ENCODE measurements around the gene NDST1. TPM values are rescaled to one million over a fixed set of nuclear protein-coding genes. Genes with fewer than 3 reads are reported as not detected.

The NDST1 gene
- total RNA-seq, 6 experiments from 2014 or later, result 38.1 to 97.5 (median 76.0) TPM

DNA sequence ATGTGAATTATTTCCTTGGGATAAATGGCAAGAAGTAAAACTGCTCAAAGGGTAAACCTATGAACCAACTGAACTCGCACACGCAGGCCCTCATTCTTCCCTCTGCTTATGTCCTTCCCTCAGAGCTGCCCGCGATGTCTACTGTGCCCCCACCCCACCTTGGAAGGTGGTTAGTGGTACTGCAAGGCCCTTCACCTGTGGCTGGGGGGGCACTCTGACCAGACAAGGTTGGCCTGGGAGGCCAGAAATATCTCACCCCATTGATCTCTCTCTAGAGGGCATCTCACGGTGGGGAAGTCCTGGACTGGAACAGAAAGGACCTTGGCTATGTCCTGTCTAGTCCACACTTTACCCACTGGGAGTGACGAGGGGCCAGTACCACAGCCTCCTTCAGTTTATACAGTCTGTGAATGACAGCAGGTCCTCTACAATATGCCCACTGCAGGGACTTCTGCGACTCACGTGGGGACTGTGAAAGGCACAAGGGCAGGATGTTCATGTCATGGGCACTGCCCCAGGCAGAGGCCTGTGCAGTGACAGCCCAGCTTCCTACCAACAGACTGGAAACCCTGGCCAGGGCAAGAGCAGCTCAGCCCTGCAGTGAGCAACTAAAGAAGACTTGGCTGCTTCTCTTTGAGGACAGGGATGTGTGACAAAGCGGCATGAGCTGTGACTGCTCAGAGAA is 75.8 kb downstream of the NDST1 start:
- no peak for DNase-seq
- H3K36me3 ChIP-seq, result no peaks in the 10 kb centered on the region
- peaks cover 0 to 23% (median 8%) of the 10 kb centered on the region in 4 donors for H3K4me1 ChIP-seq
- H3K27ac ChIP-seq, result no peak overlapping the region
- 74% methylated on average over 4 of the region's 9 CpGs for WGBS (ENCODE audit: insufficient coverage, low coverage, low lambda C conversion rate, missing lambda C conversion rate)
- H3K27me3 ChIP-seq, result no peaks in the 10 kb centered on the region
- TF ChIP-seq, protein P1, sequence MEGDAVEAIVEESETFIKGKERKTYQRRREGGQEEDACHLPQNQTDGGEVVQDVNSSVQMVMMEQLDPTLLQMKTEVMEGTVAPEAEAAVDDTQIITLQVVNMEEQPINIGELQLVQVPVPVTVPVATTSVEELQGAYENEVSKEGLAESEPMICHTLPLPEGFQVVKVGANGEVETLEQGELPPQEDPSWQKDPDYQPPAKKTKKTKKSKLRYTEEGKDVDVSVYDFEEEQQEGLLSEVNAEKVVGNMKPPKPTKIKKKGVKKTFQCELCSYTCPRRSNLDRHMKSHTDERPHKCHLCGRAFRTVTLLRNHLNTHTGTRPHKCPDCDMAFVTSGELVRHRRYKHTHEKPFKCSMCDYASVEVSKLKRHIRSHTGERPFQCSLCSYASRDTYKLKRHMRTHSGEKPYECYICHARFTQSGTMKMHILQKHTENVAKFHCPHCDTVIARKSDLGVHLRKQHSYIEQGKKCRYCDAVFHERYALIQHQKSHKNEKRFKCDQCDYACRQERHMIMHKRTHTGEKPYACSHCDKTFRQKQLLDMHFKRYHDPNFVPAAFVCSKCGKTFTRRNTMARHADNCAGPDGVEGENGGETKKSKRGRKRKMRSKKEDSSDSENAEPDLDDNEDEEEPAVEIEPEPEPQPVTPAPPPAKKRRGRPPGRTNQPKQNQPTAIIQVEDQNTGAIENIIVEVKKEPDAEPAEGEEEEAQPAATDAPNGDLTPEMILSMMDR (IDR thresholded peaks at IDR 0.05), result no peak
- TF ChIP-seq POLR2A (IDR thresholded peaks at IDR 0.05), result no peak
- H3K9me3 ChIP-seq, result no peaks in the 10 kb centered on the region
- ATAC-seq, result no peak
- no peak overlapping the region for H3K4me3 ChIP-seq
- intact Hi-C loops (cut with DNase I), result no loop called here

DNA sequence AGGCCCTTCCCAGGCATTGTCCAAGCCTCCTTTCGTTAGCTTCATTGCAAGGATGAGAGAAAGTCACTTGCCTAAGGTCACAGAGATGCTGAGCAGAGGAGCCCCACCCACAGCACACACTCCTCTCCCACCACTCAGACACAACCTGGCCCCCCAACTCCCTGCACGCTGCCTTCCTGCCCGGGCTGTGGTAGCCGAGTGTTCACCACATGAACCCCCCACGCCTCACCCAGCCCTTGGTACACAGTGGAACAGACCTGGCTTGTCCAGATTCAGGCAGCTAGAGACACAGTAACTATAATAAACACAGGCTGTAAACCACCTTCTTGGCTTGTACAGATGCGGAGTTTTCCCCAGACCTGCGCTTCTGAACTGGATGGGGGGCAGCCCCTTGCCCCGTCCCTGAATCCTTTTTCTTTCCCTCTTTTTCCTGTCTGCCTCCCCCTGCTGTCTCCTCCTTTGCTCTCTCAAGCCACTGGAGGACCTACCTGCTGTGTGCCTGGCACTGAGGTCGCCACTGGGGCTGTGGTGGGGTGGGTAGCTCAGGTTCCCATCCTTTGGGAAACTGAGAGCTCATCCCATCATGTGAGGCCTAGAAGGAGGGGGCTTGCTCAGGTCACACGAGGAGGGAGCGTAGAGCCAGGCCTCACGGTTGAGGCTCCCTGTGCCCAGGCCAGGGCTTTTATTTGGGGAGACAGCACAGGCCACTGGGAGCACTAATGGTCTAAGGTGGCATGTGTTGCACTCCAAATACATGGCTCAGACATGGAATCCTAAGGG is 76.8 kb downstream of the NDST1 start:
- TF ChIP-seq, protein P1 (IDR thresholded peaks at IDR 0.05), result no peak
- Histone ChIP-seq H3K36me3 (no peaks in the 10 kb centered on the region), H3K4me3 (no peak overlapping the region), H3K4me1 (peaks cover 0 to 33% (median 12%) of the 10 kb centered on the region in 4 donors), H3K9me3 (no peaks in the 10 kb centered on the region), H3K27ac (no peak overlapping the region), H3K27me3 (no peaks in the 10 kb centered on the region)
- 86% methylated on average over 4 of the region's 12 CpGs for WGBS (ENCODE audit: insufficient coverage, low coverage, low lambda C conversion rate, missing lambda C conversion rate)
- intact Hi-C loops (cut with DNase I), result no loop called here
- DNase-seq (no peak), ATAC-seq (no peak)

GRCh38 chr5:150585781-150586341 is 77.9 kb downstream of the NDST1 start:
- no peaks in the 10 kb centered on the region for H3K36me3 ChIP-seq
- peak overlapping the region in 1 of 3 donors; percentile 23 for H3K27ac ChIP-seq
- no peak for TF ChIP-seq POLR2A (IDR thresholded peaks at IDR 0.05)
- TF ChIP-seq, protein P1 (IDR thresholded peaks at IDR 0.05), result no peak
- ATAC-seq, result peak; percentile 5 to 64 (median 50)
- peak overlapping the region in 1 of 3 donors; percentile 16 for H3K4me3 ChIP-seq
- H3K27me3 ChIP-seq, result no peaks in the 10 kb centered on the region
- H3K9me3 ChIP-seq, result no peaks in the 10 kb centered on the region
- no CpG with 5 or more reads among the region's 9 CpGs for whole genome bisulfite sequencing (ENCODE audit: insufficient coverage, low coverage, low lambda C conversion rate, missing lambda C conversion rate)
- peak in 2 of 3 donors; percentile 63 to 68 for DNase-seq
- intact Hi-C loops (cut with DNase I), result no loop called here
- peaks cover 0 to 36% (median 22%) of the 10 kb centered on the region in 4 donors for H3K4me1 ChIP-seq

- no peak overlapping the region for H3K27ac ChIP-seq
- H3K9me3 ChIP-seq, result no peaks in the 10 kb centered on the region
- H3K27me3 ChIP-seq, result no peaks in the 10 kb centered on the region
- H3K4me1 ChIP-seq, result peaks cover 0 to 31% (median 18%) of the 10 kb centered on the region in 4 donors
- H3K36me3 ChIP-seq, result no peaks in the 10 kb centered on the region
- no peak for ATAC-seq
- TF ChIP-seq, protein P1 (IDR thresholded peaks at IDR 0.05), result no peak
- TF ChIP-seq POLR2A (IDR thresholded peaks at IDR 0.05), result no peak
- H3K4me3 ChIP-seq, result no peak overlapping the region
- no peak for DNase-seq
- intact Hi-C loops (cut with DNase I), result no loop called here
These were observed 79.1 kb downstream of the NDST1 start for GRCh38 chr5:150587016-150587415.
